ENCODE results near the gene ALK. TPM values are rescaled to one million over a fixed set of nuclear protein-coding genes. Genes with fewer than 3 reads are reported as not detected.

Gene ALK
- total and polyA plus RNA-seq, 12 donors, result 0.09 to 1.8 (median 0.53) TPM; not detected in 1

GRCh38 chr2:29837925-29838324 lies 83.5 kb downstream of the ALK start:
- H3K4me3 ChIP-seq, result no peak overlapping the region
- no peaks in the 10 kb centered on the region for H3K4me1 ChIP-seq (replicated peaks in 1 of 2)
- TF ChIP-seq CTCF (IDR thresholded peaks at IDR 0.05), result no peak
- no peak for TF ChIP-seq POLR2A (IDR thresholded peaks at IDR 0.05)
- H3K9me3 ChIP-seq (replicated peaks in 1 of 3), result no peaks in the 10 kb centered on the region
- intact Hi-C loops (cut with DNase I), result no loop called here
- no peaks in the 10 kb centered on the region for H3K27me3 ChIP-seq
- no peak overlapping the region for H3K27ac ChIP-seq
- no peak for DNase-seq
- H3K36me3 ChIP-seq (replicated peaks in 1 of 2), result no peaks in the 10 kb centered on the region

- no peak overlapping the region for H3K27ac ChIP-seq
- H3K27me3 ChIP-seq, result no peaks in the 10 kb centered on the region
- DNase-seq, result no peak
- TF ChIP-seq POLR2A (IDR thresholded peaks at IDR 0.05) (no peak), CTCF (IDR thresholded peaks at IDR 0.05) (no peak)
- H3K4me3 ChIP-seq, result no peak overlapping the region
- 67 to 75% (median 72%) methylated on average over 2 of the region's 2 CpGs for WGBS, 4 donors
- intact Hi-C loops (cut with DNase I), result no loop called here
- H3K9me3 ChIP-seq (replicated peaks in 1 of 3), result no peaks in the 10 kb centered on the region
- H3K36me3 ChIP-seq (replicated peaks in 1 of 2), result no peaks in the 10 kb centered on the region
- no peaks in the 10 kb centered on the region for H3K4me1 ChIP-seq (replicated peaks in 1 of 2)
Measured at GRCh38 chr2:29834624-29835023, 86.8 kb downstream of the ALK start.

- intact Hi-C loops (cut with DNase I), result no loop called here
- WGBS, 4 donors, result 86 to 96% (median 87%) methylated on average over 1 of the region's 1 CpG
- no peaks in the 10 kb centered on the region for H3K4me1 ChIP-seq (replicated peaks in 1 of 2)
Measured at GRCh38 chr2:29834036-29834540, 87.3 kb downstream of the ALK start.

GRCh38 chr2:29831560-29831959 lies 89.8 kb downstream of the ALK start:
- no peak overlapping the region for H3K27ac ChIP-seq
- no peaks in the 10 kb centered on the region for H3K36me3 ChIP-seq (replicated peaks in 1 of 2)
- intact Hi-C loops (cut with DNase I), result no loop called here
- WGBS, 4 donors, result 76 to 85% (median 78%) methylated on average over 2 of the region's 2 CpGs
- no peak for DNase-seq
- no peaks in the 10 kb centered on the region for H3K9me3 ChIP-seq (replicated peaks in 1 of 3)
- no peaks in the 10 kb centered on the region for H3K27me3 ChIP-seq
- TF ChIP-seq CTCF (IDR thresholded peaks at IDR 0.05), result no peak
- TF ChIP-seq POLR2A (IDR thresholded peaks at IDR 0.05), result no peak
- H3K4me3 ChIP-seq, result no peak overlapping the region
- H3K4me1 ChIP-seq (replicated peaks in 1 of 2), result no peaks in the 10 kb centered on the region

More at GRCh38 chr2:29834036-29834540, 87.3 kb downstream of the ALK start:
- no peaks in the 10 kb centered on the region for H3K27me3 ChIP-seq
- no peak overlapping the region for H3K27ac ChIP-seq
- H3K4me3 ChIP-seq, result no peak overlapping the region
- no peaks in the 10 kb centered on the region for H3K9me3 ChIP-seq (replicated peaks in 1 of 3)
- DNase-seq, result no peak
- TF ChIP-seq CTCF (IDR thresholded peaks at IDR 0.05) (no peak), POLR2A (IDR thresholded peaks at IDR 0.05) (no peak)
- no peaks in the 10 kb centered on the region for H3K36me3 ChIP-seq (replicated peaks in 1 of 2)
